Stimulated activated CD8-positive, alpha-beta memory T cell treated with anti-CD3 and anti-CD28 coated beads, Interleukin-2, amount 100 ng/mL, for 1 hour (primary cell): ENCODE measurements around the gene VAPA.

Experiments
- DNase-seq, 2 donors: peaks; one replicate each; pipeline ENCODE4 v3.0.0-alpha.2; 2020; ENCODE audit warnings: low read depth in 2 of 2

VAPA gene

DNA sequence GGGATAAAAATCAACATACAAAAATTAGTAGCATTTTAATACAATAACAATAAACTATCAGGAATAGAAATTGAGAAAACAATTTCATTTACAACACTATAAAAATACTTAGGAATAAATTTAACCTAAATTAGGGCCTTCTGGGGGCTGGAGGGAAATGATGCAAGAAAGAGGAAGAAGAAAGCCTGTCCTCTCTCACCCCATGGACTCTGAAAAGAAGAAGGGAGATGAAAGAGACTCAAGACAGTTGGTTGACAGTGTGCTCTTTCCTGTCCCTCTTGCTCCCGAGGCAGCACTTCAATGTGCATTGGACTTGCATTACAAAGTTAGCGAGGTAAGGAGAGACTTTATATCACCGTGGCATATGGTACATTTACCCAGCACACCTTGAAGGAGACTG lies 88.5 kb downstream of the VAPA start:
- DNase-seq: no peak

DNA sequence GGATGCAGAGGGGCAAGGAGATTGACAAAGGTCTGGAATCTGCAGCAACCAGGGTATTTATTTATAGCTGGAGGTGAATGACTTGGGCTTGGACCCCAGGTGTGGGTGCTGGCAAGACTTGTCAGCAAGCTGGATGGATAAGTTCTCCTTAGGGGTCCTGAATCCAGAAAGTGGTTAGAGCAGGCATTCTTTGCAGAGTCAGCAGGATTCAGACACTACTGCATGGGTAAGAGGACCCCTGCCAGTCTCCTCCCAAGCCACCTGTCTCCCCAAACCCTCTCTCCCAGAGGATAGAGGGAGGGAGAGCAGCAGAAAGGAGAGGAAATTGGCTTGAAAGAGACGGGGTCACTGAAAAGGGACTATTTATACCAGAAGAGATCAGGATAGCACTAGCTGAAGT lies 89.5 kb downstream of the VAPA start:
- DNase-seq: no peak

DNA sequence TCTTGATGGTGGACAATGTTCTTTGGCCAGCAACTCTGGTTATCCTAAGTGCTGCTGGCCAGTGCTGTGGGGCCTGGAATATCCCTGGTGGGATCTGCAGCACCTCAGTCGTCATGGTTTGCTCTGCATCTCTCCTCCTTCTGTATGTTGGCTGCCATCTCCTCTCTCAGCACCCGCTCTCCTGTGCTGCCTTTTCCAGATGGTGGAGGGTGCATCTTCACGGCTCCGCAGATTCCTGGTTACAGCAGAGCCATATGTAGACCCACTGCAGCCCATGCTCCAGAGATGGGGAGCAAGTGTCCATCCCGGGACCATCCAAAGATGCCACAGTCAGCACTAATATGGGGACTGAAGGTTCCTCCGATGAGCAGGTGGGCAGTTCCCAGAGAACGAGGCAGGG lies 90.0 kb downstream of the VAPA start:
- DNase-seq: no peak

DNA sequence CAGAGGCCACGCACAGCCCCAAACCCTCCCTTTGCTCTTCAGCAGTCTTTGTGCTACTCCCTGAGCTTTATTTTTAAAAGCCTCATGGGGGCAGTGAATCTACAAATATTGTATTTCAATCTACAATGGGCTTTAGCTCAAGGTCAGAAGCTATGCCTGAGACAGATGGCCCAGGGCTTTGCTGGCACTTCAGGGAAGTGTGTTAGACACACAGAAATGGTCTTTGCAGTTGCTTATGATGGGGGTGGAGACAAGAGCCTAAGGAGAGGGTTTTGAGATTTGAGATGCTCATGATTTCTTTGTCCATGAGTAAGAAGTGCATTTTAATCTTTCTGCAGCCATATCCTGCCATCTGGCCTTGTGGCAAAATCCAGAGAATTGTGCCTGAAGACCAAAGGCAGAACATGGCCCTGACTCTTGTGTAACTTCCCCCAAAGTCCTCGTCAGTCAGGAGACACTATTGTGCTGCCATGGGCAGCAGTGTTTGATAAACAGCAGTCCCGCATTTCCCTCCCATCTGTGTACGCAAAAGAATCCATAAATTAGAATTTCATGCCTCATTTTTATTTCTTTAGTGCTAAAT lies 92.6 kb downstream of the VAPA start:
- DNase-seq: no peak

DNA sequence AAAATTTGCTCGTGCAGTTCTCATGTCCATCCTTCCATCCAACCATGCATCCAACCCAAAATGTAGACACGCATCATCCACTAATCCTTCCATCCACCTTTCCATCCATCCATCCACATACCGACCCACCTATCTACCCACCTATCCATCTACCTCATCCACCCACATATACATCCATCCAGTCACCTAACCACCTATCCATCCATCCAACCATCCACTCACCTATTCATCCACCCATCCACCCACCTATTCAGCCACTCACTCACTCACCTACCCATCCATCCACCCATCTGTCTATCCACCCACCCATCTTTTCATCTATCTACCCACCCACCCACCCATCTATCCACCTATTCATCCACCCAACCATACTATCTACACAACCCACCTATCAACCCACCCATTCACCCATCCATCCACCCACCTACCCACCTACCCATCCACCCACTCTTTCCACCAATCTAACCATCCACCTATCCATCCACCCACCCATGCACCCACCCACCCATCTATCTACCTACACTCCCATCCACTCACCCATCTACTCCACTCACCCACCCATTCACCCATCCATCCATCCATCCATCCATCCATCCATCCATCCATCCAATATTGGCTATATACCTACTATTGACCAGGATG lies 94.3 kb downstream of the VAPA start:
- DNase-seq: no peak
